A549 (cell line): Measurements from ENCODE around the gene SLC19A1.

Source experiments
- JUN ChIP-seq, 2 experiments: fragments of >200 bp; sonication (Bioruptor Twin); formaldehyde crosslinking; IDR thresholded peaks; 2 replicates in 1 of 2; 3 replicates in 1 of 2; pipeline ENCODE4 v1.6.1; 2016 to 2017
- TF ChIP-seq, protein P1 (sequence below): fragments of >200 bp; sonication (Bioruptor Twin); formaldehyde crosslinking; IDR thresholded peaks from 3 replicates; pipeline ENCODE4 v1.5.1; 2016

DNA sequence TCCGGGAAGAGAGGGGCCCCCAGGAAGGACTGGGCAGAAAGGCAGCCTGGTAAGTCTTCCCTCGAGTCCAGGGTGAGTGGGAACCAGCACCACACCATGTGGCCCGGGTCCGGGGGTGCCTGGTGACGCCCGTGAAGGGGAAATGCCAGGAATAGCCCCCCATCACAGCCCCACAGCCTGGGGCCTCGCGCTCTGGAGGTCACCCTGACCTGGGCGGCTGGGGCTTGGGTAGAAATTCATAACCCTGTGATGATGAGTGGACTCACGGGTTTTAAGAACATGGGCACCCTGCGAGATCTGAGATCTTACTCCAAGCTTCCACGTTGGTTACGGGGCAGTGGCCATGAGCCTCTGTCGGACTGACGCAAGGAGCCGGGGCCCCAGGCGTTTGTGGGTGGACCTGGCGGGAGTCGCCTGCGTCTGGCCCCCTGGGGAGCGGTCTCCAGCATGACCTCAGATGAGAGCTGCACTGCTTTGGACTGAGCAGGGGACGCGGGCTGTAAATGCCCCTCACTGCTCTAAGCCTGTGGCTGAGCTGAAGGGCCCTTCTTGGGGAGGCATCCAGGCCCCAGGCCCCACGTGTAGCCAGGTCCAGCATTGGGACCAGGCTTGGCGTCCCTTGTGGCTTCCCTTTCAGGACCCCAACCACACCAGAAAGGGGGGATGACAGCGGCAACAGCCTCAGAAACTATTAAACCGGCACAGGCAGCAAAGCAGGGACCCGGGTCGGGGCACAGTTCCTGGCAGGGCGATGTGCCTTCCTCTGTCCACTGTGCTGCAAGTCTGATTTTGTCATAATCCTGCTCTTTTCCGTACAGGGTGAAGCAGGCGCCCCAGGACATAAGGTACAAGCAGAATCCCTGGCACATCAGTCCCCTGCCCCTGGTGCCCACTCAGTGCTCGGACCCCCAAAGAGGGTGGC, 60.0 kb downstream of the SLC19A1 start:
- no peak for TF ChIP-seq JUN (IDR thresholded peaks at IDR 0.05)
- TF ChIP-seq, protein P1, sequence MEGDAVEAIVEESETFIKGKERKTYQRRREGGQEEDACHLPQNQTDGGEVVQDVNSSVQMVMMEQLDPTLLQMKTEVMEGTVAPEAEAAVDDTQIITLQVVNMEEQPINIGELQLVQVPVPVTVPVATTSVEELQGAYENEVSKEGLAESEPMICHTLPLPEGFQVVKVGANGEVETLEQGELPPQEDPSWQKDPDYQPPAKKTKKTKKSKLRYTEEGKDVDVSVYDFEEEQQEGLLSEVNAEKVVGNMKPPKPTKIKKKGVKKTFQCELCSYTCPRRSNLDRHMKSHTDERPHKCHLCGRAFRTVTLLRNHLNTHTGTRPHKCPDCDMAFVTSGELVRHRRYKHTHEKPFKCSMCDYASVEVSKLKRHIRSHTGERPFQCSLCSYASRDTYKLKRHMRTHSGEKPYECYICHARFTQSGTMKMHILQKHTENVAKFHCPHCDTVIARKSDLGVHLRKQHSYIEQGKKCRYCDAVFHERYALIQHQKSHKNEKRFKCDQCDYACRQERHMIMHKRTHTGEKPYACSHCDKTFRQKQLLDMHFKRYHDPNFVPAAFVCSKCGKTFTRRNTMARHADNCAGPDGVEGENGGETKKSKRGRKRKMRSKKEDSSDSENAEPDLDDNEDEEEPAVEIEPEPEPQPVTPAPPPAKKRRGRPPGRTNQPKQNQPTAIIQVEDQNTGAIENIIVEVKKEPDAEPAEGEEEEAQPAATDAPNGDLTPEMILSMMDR, result no peak
